Activated CD4-positive, alpha-beta T cell treated with anti-CD3 and anti-CD28 coated beads for 48 hours (primary cell): ENCODE measurements around the gene ZBTB16.

ENCODE experiments used
- DNase-seq: peaks from one replicate; pipeline ENCODE4 v3.0.0-alpha.2; 2020

Gene ZBTB16

GRCh38 chr11:114085965-114086793 is 26.7 kb downstream of the ZBTB16 start:
- no peak for DNase-seq

- no peak for DNase-seq
These were observed 27.5 kb downstream of the ZBTB16 start for GRCh38 chr11:114087025-114087424.

- DNase-seq: no peak
These were observed 28.7 kb downstream of the ZBTB16 start for GRCh38 chr11:114088216-114088615.

GRCh38 chr11:114088836-114089235 is 29.3 kb downstream of the ZBTB16 start:
- DNase-seq: no peak

GRCh38 chr11:114089748-114090147 is 30.2 kb downstream of the ZBTB16 start:
- DNase-seq: no peak

- DNase-seq: no peak
These were observed 30.9 kb downstream of the ZBTB16 start for GRCh38 chr11:114090225-114090910.

GRCh38 chr11:114090976-114091375 is 31.5 kb downstream of the ZBTB16 start:
- no peak for DNase-seq

GRCh38 chr11:114091516-114092397 is 32.2 kb downstream of the ZBTB16 start:
- no peak for DNase-seq

GRCh38 chr11:114092478-114092877 is 33.0 kb downstream of the ZBTB16 start:
- DNase-seq: no peak

GRCh38 chr11:114092953-114093352 is 33.4 kb downstream of the ZBTB16 start:
- no peak for DNase-seq

- DNase-seq: no peak
These were observed 35.0 kb downstream of the ZBTB16 start for GRCh38 chr11:114094516-114094915.

- DNase-seq: no peak
These were observed 36.4 kb downstream of the ZBTB16 start for GRCh38 chr11:114095899-114096298.

- no peak for DNase-seq
These were observed 38.3 kb downstream of the ZBTB16 start for GRCh38 chr11:114097832-114098231.

- DNase-seq: no peak
These were observed 39.4 kb downstream of the ZBTB16 start for GRCh38 chr11:114098927-114099326.

- DNase-seq: no peak
These were observed 40.1 kb downstream of the ZBTB16 start for GRCh38 chr11:114099392-114100178.

GRCh38 chr11:114102993-114103896 is 43.7 kb downstream of the ZBTB16 start:
- DNase-seq: no peak

- DNase-seq: no peak
These were observed 46.1 kb downstream of the ZBTB16 start for GRCh38 chr11:114105611-114106010.

- DNase-seq: no peak
These were observed 46.5 kb downstream of the ZBTB16 start for GRCh38 chr11:114106047-114106446.

- no peak for DNase-seq
These were observed 47.5 kb downstream of the ZBTB16 start for GRCh38 chr11:114106986-114107385.

GRCh38 chr11:114108501-114109205 is 49.1 kb downstream of the ZBTB16 start:
- DNase-seq: no peak
